Lower leg skin (tissue), 3 donors: Measurements from ENCODE around the gene CREB5.

Experiments
- POLR2A ChIP-seq, 2 donors: fragments of 450-650 bp; IDR thresholded peaks; one replicate each; pipeline ENCODE4 v1.6.1; 2016 to 2017; ENCODE audit warnings: antibody characterized with exemption in 2 of 2, mild to moderate bottlenecking in 1 of 2, moderate library complexity in 1 of 2
- TF ChIP-seq, protein P1 (sequence below), 3 donors: fragments of 450-650 bp; IDR thresholded peaks; one replicate each; pipeline ENCODE4 v1.5.1; 2016; ENCODE audit warnings: antibody characterized with exemption in 3 of 3, mild to moderate bottlenecking in 3 of 3, moderate library complexity in 2 of 3

DNA sequence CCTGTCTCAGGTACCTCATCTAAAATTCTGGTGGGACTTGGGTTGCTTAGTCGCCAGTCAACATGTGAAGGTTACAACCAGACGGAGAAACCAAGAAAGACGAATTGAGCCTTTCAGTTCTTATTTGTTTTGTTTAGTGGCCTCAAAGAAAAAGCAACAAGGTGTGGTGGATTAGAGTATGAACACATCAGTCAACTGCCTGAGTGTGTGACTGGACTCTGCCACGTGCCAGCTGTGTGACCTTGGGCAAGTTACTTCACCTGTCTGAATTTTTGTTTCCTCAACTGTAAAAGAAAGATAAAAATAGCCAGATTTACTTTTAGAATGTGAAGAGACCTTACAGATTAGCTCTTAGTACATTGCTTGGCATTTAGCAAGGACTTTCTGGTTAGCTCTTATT, 259.2 kb downstream of the CREB5 start:
- TF ChIP-seq, protein P1, sequence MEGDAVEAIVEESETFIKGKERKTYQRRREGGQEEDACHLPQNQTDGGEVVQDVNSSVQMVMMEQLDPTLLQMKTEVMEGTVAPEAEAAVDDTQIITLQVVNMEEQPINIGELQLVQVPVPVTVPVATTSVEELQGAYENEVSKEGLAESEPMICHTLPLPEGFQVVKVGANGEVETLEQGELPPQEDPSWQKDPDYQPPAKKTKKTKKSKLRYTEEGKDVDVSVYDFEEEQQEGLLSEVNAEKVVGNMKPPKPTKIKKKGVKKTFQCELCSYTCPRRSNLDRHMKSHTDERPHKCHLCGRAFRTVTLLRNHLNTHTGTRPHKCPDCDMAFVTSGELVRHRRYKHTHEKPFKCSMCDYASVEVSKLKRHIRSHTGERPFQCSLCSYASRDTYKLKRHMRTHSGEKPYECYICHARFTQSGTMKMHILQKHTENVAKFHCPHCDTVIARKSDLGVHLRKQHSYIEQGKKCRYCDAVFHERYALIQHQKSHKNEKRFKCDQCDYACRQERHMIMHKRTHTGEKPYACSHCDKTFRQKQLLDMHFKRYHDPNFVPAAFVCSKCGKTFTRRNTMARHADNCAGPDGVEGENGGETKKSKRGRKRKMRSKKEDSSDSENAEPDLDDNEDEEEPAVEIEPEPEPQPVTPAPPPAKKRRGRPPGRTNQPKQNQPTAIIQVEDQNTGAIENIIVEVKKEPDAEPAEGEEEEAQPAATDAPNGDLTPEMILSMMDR (IDR thresholded peaks at IDR 0.05): no peak
- no peak for TF ChIP-seq POLR2A (IDR thresholded peaks at IDR 0.05)
